GM12873 (cell line): ENCODE data around the gene RAET1G.

Experiments used
- TF ChIP-seq, protein P1 (sequence below): IDR thresholded peaks from 2 replicates; pipeline ENCODE4 v1.5.1; 2012; ENCODE audit warnings: low read depth, mild to moderate bottlenecking, moderate library complexity, low read length, control low read depth; ENCODE audit not compliant: insufficient read depth; ENCODE audit errors: missing control alignments

The RAET1G gene

DNA sequence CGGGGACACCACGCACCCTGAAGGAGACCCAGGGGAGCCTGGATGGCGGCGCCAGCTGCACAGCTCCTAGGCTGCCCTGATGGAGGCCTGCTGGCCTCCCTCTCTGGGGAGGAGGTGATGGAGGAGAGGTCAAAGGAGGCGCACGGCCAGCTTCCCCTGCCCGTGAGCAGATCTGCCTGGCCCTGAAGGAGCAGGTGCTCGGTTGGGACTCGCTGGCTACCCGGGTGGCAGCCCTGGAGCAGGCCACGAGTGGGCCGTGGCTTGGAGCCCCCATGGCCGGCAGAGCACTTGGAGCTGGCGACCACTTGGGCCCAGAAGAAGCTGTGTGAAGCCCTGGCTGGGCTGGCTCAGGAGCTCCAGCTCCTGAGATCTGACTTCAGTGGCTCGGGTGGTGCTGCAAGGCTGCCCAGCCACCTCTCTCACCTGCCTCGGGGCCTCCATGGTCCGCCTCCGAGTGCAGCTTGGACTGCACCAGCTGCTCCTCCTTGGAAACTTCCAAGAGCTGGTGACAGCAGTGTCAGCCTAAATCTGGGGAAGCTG, 17.5 kb downstream of the RAET1G start:
- TF ChIP-seq, protein P1, sequence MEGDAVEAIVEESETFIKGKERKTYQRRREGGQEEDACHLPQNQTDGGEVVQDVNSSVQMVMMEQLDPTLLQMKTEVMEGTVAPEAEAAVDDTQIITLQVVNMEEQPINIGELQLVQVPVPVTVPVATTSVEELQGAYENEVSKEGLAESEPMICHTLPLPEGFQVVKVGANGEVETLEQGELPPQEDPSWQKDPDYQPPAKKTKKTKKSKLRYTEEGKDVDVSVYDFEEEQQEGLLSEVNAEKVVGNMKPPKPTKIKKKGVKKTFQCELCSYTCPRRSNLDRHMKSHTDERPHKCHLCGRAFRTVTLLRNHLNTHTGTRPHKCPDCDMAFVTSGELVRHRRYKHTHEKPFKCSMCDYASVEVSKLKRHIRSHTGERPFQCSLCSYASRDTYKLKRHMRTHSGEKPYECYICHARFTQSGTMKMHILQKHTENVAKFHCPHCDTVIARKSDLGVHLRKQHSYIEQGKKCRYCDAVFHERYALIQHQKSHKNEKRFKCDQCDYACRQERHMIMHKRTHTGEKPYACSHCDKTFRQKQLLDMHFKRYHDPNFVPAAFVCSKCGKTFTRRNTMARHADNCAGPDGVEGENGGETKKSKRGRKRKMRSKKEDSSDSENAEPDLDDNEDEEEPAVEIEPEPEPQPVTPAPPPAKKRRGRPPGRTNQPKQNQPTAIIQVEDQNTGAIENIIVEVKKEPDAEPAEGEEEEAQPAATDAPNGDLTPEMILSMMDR: no peak

DNA sequence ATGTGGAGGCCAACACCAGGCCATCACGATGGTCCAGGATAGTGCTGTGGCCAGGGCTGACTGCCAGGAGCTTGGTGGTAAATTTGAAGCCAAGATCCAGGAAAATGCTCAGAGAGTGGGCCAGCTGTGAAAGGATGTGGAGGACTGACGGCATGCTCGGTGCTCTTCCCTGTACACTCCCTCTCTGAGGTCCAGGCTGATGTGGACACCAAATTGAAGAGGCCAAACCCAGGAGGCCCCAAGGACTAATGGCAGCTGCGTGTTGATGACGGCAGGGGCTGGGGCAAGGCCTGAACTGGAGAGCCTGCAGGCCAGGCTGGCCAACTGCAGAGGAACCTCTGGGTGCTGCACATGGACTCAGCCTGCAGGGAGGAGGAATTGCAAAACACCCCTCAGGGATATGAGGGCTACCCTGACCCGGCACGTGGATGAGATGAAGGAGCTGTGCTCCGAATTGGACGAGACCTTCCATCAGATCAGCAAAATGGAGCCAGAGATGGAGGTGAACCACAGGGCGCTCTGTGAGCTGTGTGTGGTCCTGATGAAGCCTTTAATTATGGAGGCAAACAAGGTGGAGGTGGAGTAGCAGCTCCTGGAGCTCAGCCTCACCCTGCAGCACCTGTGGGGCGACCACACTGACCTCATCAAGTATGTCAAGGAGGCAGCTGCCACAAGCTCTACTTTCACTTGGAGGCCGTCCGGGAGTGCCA, 18.1 kb downstream of the RAET1G start:
- TF ChIP-seq, protein P1: no peak

DNA sequence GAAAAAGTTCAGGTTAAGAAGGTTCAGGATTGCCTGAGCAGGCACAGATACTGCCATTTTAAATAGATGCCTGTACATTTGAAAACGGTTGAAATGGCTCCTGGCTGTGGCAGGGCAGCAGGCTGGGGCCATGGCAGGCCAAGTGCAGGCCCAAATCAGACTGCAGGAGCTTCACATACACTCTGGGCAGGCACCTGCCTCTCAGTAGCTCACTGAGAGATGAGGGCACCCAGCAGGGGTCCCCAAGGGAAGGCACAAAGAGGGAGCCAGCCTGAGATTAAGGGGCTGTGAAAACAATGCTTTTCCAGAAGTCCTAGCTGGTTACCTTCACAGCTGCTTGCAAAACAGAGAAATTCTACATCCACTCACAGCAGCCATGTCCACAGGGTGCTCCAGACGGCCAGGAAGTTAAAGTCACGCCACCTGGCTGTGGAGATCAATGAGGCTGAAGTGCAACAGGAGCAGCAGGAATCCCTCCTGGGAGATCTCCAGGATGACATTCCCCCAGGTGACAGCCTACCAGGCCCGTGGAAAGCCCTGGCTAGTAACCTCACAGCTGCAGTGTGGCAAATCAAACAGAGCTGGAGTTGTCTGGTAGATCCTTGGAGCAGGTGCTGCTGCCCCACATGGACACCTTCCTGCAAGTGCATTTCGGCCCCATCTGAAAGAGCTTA, 18.8 kb downstream of the RAET1G start:
- TF ChIP-seq, protein P1: peak; percentile 4

DNA sequence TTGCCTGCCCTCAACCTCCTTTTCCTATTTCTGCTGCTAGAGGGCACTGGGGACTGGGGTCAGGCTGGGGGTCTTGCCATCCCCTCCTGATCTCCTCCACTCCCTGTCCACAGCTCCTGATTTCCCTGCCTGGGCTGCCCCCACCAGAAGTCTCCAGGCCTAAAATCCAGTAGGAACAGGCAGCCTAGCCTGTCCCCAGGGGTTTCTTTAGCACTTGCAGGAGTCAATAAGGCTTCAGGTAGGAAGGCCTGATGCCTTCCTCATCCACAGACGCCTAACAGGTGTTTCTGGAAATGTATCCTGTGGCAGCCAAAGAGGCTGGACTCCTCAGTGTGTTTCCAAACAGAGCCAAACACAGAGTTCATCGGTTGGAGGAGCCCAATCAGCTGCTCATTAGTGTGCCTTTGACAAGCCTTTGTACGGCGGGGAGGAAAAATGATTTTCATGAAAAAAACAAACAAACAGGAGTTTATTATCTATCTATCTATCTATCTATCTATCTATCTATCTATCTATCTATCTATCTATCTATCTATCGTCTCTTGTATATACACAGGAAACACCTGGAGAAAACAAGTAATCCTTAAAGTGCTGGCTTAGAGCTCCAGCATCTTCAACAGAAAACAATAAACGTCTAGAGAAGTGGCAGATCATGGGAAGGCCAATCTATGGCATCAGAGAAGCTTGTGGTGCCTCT, 21.3 kb downstream of the RAET1G start:
- TF ChIP-seq, protein P1: no peak

DNA sequence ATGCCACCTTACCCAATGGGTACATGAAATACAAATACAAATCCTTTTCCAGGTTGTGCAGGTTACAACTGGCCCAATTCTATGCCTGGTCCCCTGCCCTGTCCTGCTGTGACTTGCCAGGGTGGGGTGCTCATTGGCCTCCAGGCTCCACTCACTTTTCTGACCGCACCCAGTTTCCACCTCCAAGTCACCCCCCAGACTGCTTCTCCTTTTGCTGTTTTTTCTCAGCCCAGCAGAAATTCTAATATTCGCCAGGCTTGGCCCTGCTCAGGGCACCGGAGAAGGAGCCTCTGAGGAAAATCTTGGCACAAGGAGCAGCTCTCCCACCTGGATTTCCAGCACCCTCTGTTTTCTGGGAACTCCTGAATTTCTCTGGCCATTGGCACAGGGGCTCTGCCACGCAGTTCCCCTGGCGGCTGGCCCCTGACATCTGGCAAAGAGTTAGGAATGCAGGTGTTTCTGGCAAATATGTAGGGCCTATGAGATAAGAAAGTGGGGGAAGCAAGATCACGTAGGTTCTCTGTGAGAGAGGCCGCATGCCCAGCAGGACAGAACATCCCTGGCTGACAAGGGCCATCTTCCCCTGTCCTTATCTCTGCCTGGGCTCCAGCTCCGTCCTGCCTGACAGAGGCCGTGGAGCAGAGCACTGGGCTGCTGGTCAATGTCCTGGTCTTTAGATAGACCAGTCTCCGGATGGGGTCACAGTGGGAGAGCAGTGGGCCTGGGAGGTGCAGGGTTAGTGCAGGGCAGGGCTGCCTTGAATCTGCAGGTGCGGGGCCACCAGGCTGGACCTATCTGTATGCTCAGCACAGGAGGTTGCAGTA, 22.1 kb downstream of the RAET1G start:
- TF ChIP-seq, protein P1: no peak

DNA sequence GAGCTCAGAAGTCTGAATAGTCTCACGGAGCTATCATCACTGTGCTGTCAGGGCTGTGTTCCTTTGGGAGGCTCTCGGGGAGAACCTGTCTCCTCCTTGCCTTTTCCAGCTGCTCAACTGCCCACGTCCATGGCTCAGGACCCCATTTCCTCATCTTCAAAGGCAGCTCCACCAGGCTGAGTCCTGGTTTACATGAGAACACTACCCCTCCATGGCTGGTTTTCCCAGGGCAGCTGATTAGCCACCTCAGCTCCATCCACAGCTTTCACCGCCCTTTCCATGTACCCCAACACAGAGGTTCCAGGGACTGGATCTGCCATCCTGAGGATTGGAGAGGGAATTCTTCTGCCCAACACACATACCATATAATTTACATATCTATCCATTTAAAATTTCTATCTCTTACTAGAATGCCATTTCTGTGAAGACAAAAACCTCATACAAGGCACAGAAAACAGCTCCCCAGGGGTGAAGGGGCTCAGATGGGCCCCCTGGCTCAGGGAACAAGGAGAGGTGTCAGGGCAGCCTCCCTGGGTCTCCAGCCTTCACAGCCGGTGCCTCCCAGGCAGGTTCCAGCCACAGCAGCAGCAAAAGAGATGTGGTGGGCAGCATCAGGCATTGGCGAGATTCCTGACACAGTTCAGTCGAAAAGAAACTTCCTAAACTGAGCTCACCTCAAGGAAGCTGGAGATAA, 22.8 kb downstream of the RAET1G start:
- TF ChIP-seq, protein P1: no peak
